Keratinocyte (primary cell): ENCODE measurements around the gene AKR1C1. TPM values are rescaled to one million over a fixed set of nuclear protein-coding genes. Genes with fewer than 3 reads are reported as not detected.

Experiments
- DNase-seq: peaks from one replicate; pipeline ENCODE4 v3.0.0-alpha.2; 2011; ENCODE audit warnings: low read depth, missing footprints, low spot score
- FAIRE-seq: peaks from 2 replicates; lab custom pipeline; 2011; peaks lifted over from hg19 to GRCh38; lab: Jason Lieb, UNC
- H2AFZ ChIP-seq: 2 replicates; pipeline ENCODE4 v1.6.0; 2012; ENCODE audit warnings: low read length, control low read depth, inconsistent platforms; ENCODE audit not compliant: control insufficient read depth
- H3K27ac ChIP-seq: 2 replicates; pipeline ENCODE4 v1.5.1; 2011; ENCODE audit warnings: low read length; ENCODE audit not compliant: control insufficient read depth, insufficient read depth
- H3K27me3 ChIP-seq: 3 replicates; pipeline ENCODE4 v1.6.0; 2011; ENCODE audit warnings: low read length; ENCODE audit not compliant: control insufficient read depth, insufficient read depth; ENCODE audit errors: extremely low read depth
- H3K36me3 ChIP-seq, 2 experiments: 2 replicates in 1 of 2; 3 replicates in 1 of 2; pipeline ENCODE4 v1.5.1; 2011; ENCODE audit warnings: low read length in 2 of 2, mild to moderate bottlenecking in 1 of 2; ENCODE audit not compliant: control insufficient read depth in 2 of 2, insufficient read depth in 2 of 2; ENCODE audit errors: extremely low read depth in 1 of 2
- H3K4me1 ChIP-seq: 3 replicates; pipeline ENCODE4 v1.5.1; 2011; ENCODE audit warnings: low read length; ENCODE audit not compliant: control insufficient read depth, insufficient read depth; ENCODE audit errors: extremely low read depth
- H3K4me2 ChIP-seq: 3 replicates; pipeline ENCODE4 v1.6.0; 2011; ENCODE audit warnings: low read depth, low read length; ENCODE audit not compliant: control insufficient read depth, insufficient read depth; ENCODE audit errors: extremely low read depth
- H3K4me3 ChIP-seq, 3 experiments: fragments of 200-600 bp in 1 of 3; sonication (generic) in 1 of 3; 2 replicates in 2 of 3; 3 replicates in 1 of 3; pipeline ENCODE4 v1.5.1; 2011 to 2016; ENCODE audit warnings: low read length in 3 of 3, mild to moderate bottlenecking in 3 of 3, control low read depth in 2 of 3, inconsistent platforms in 1 of 3, low read depth in 1 of 3, mixed read lengths in 1 of 3, mixed run types in 1 of 3, moderate library complexity in 1 of 3; ENCODE audit not compliant: control insufficient read depth in 2 of 3, insufficient read depth in 2 of 3; ENCODE audit errors: extremely low read depth in 1 of 3
- H3K79me2 ChIP-seq: 2 replicates; pipeline ENCODE4 v1.6.0; 2012; ENCODE audit warnings: low read length; ENCODE audit not compliant: control insufficient read depth, insufficient read depth
- H3K9ac ChIP-seq: 3 replicates; pipeline ENCODE4 v1.6.0; 2011; ENCODE audit warnings: low read length; ENCODE audit not compliant: control insufficient read depth, insufficient read depth; ENCODE audit errors: extremely low read depth
- H3K9me1 ChIP-seq: 3 replicates; pipeline ENCODE4 v1.6.0; 2011; ENCODE audit warnings: low read length; ENCODE audit not compliant: control insufficient read depth, insufficient read depth; ENCODE audit errors: extremely low read depth
- H3K9me3 ChIP-seq: 2 replicates; pipeline ENCODE4 v1.5.1; 2012; ENCODE audit warnings: low read depth, low read length; ENCODE audit not compliant: control insufficient read depth
- H4K20me1 ChIP-seq: 3 replicates; pipeline ENCODE4 v1.6.0; 2011; ENCODE audit warnings: low read length; ENCODE audit not compliant: control insufficient read depth, insufficient read depth; ENCODE audit errors: extremely low read depth
- CTCF ChIP-seq, 3 experiments: IDR thresholded peaks in 1 of 3; conservative IDR thresholded peaks in 1 of 3; optimal IDR thresholded peaks in 1 of 3; 2 replicates in 2 of 3; 3 replicates in 1 of 3; pipeline versions ENCODE3 to v1.5.1; 2011; ENCODE audit warnings: low read length in 3 of 3, mild to moderate bottlenecking in 3 of 3, moderate library complexity in 2 of 3, control low read depth in 1 of 3, inconsistent platforms in 1 of 3; ENCODE audit not compliant: insufficient read depth in 2 of 3; ENCODE audit errors: extremely low read depth in 1 of 3
- EZH2 ChIP-seq: IDR thresholded peaks from one replicate; pipeline ENCODE4 v1.6.1; 2012; ENCODE audit warnings: inconsistent platforms, mild to moderate bottlenecking, low read length, moderate library complexity
- dilution Hi-C: fragments of 300-500 bp; cut with MboI; formaldehyde crosslinking; loops from one replicate; pipeline ENCODE4 v1.7.0; 2020; ENCODE audit warnings: low sequenced_read_pairs; ENCODE audit not compliant: extremely low pct_ligation_motif_present
- polyA plus RNA-seq, 5 experiments: library from polyadenylated mRNA; depleted of rRNA in 3 of 5; stranded (reverse) in 3 of 5; stranded (forward) in 1 of 5; unstranded in 1 of 5; fragments of >200 nt; gene quantifications; 1 replicate in 1 of 5; 2 replicates in 3 of 5; 3 replicates in 1 of 5; pipeline versions ENCODE4 v1.2.1 to v1.2.3, GENCODE V29; 2011 to 2012; ENCODE audit warnings: missing spikeins in 2 of 5, low read depth in 1 of 5, low replicate concordance in 1 of 5

The AKR1C1 gene
- polyA plus RNA-seq, 1 donor (not counting 4 experiments of a cell fraction or from before 2014, with no cell fraction given): 28.1 TPM

GRCh38 chr10:4983615-4984216 is 20.5 kb downstream of the AKR1C1 start:
- Histone ChIP-seq H3K9me3 (no peaks in the 10 kb centered on the region), H3K27ac (no peak overlapping the region), H3K36me3 (no peaks in the 10 kb centered on the region), H3K9ac (no peak overlapping the region), H3K4me2 (no peak overlapping the region), H4K20me1 (no peaks in the 10 kb centered on the region), H3K4me3 (no peak overlapping the region), H2AFZ (no peak overlapping the region), H3K27me3 (no peaks in the 10 kb centered on the region), H3K4me1 (no peaks in the 10 kb centered on the region), H3K79me2 (no peaks in the 10 kb centered on the region), H3K9me1 (no peaks in the 10 kb centered on the region)
- dilution Hi-C loops: no loop called here
- no peak for FAIRE-seq
- no peak for TF ChIP-seq CTCF (optimal IDR thresholded peaks at IDR 0.05 in 1 of 3, IDR thresholded peaks at IDR 0.05 in 1 of 3, conservative IDR thresholded peaks at IDR 0.05 in 1 of 3; ENCODE audit: extremely low read depth in 1 of 3, insufficient read depth in 2 of 3, low read length in 3 of 3)
- no peak for TF ChIP-seq EZH2
- DNase-seq: no peak

DNA sequence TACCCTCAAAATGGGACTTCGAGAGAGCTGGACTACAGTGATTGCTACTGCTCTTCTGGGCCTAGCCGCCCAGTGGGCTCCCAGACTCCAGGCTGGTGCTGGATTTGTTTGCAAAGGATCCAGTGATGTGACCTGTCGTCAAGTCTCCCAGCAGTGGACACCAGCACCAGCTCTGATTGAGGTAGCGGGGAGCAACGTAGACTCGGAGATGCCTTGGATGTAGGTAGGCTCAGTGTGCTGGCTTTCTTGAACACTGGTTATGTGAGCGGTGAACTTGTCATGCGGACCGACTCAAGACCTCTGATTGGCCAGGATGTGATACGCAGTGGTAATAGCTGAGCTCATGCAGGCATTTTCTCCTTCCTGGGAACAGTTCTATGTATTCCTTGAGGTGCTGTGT is 21.0 kb downstream of the AKR1C1 start:
- DNase-seq: no peak
- H3K79me2 ChIP-seq: no peaks in the 10 kb centered on the region
- no peak for FAIRE-seq
- no peaks in the 10 kb centered on the region for H3K9me1 ChIP-seq
- H3K9ac ChIP-seq: no peak overlapping the region
- TF ChIP-seq CTCF (optimal IDR thresholded peaks at IDR 0.05 in 1 of 3, IDR thresholded peaks at IDR 0.05 in 1 of 3, conservative IDR thresholded peaks at IDR 0.05 in 1 of 3; ENCODE audit: extremely low read depth in 1 of 3, insufficient read depth in 2 of 3, low read length in 3 of 3) (no peak), EZH2 (no peak)
- H4K20me1 ChIP-seq: no peaks in the 10 kb centered on the region
- H3K4me1 ChIP-seq: no peaks in the 10 kb centered on the region
- dilution Hi-C loops: no loop called here
- no peak overlapping the region for H3K27ac ChIP-seq
- H2AFZ ChIP-seq: no peak overlapping the region
- no peaks in the 10 kb centered on the region for H3K9me3 ChIP-seq
- no peaks in the 10 kb centered on the region for H3K27me3 ChIP-seq
- H3K4me2 ChIP-seq: no peak overlapping the region
- H3K4me3 ChIP-seq: no peak overlapping the region
- no peaks in the 10 kb centered on the region for H3K36me3 ChIP-seq
